ENCODE data around the gene OSGEP. TPM values are rescaled to one million over a fixed set of nuclear protein-coding genes. Genes with fewer than 3 reads are reported as not detected.

The OSGEP gene
- 10 to 100 TPM; 24.4 to 28.7 TPM for total RNA-seq
- long read RNA-seq, donor 1, transcript OSGEP-201 (11 exons, 2,002 nt): major isoform, 7 of 9 reads
- long read RNA-seq, donor 1, partial matches to known transcripts: 1 of 9 reads
- long read RNA-seq, donor 1, other reads (novel, unspliced or antisense): 0 of 9 reads
- long read RNA-seq, donor 2, transcript OSGEP-201 (11 exons, 2,002 nt): major isoform, 67 of 83 reads
- long read RNA-seq, donor 2, partial matches to known transcripts: 0 of 83 reads
- long read RNA-seq, donor 2, other reads (novel, unspliced or antisense): 15 of 83 reads

GRCh38 chr14:20454516-20455354 lies at the start of gene OSGEP, which contains the start of gene APEX1:
OSGEP (minus strand) TSS chr14:20454812; CDS start chr14:20454683, 129 bp downstream.
APEX1 (plus strand) TSS chr14:20455226; CDS start chr14:20455646, 420 bp downstream.
- DNase-seq (ENCODE audit: low spot score): peak; percentile 100
- intact Hi-C loops (cut with DNase I): loop anchor here in 1 of 2 donors (10.0 kb wide), 2 partner anchors 120 to 510 kb away; partner anchors contain the start of gene CCNB1IP1

- intact Hi-C loops (cut with DNase I): no loop called here
- DNase-seq (ENCODE audit: low spot score): no peak
Observed at GRCh38 chr14:20503898-20504297, 49.3 kb upstream of the OSGEP start.

- intact Hi-C loops (cut with DNase I): no loop called here
- DNase-seq (ENCODE audit: low spot score): no peak
Observed at GRCh38 chr14:20501346-20501745, 46.7 kb upstream of the OSGEP start.

GRCh38 chr14:20499881-20500280 lies 45.3 kb upstream of the OSGEP start:
- intact Hi-C loops (cut with DNase I): no loop called here
- DNase-seq (ENCODE audit: low spot score): no peak

- intact Hi-C loops (cut with DNase I): no loop called here
Observed at GRCh38 chr14:20499108-20499507, 44.5 kb upstream of the OSGEP start.

GRCh38 chr14:20498622-20499021 lies 44.0 kb upstream of the OSGEP start:
- no peak for DNase-seq (ENCODE audit: low spot score)
- intact Hi-C loops (cut with DNase I): no loop called here

More at GRCh38 chr14:20499108-20499507, 44.5 kb upstream of the OSGEP start:
- DNase-seq (ENCODE audit: low spot score): no peak

GRCh38 chr14:20494935-20495766 lies 40.5 kb upstream of the OSGEP start:
- intact Hi-C loops (cut with DNase I): no loop called here
- no peak for DNase-seq (ENCODE audit: low spot score)

GRCh38 chr14:20493634-20494033 lies 39.0 kb upstream of the OSGEP start:
- intact Hi-C loops (cut with DNase I): no loop called here
- DNase-seq (ENCODE audit: low spot score): no peak

- no peak for DNase-seq (ENCODE audit: low spot score)
- intact Hi-C loops (cut with DNase I): no loop called here
Observed at GRCh38 chr14:20492486-20492885, 37.9 kb upstream of the OSGEP start.

- intact Hi-C loops (cut with DNase I): no loop called here
- DNase-seq (ENCODE audit: low spot score): no peak
Observed at GRCh38 chr14:20490563-20490962, 36.0 kb upstream of the OSGEP start.

GRCh38 chr14:20489093-20489994 lies 34.7 kb upstream of the OSGEP start:
- intact Hi-C loops (cut with DNase I): no loop called here
- no peak for DNase-seq (ENCODE audit: low spot score)

- intact Hi-C loops (cut with DNase I): no loop called here
- DNase-seq (ENCODE audit: low spot score): no peak
Observed at GRCh38 chr14:20487396-20487725, 32.7 kb upstream of the OSGEP start.

GRCh38 chr14:20486684-20487395 lies 32.2 kb upstream of the OSGEP start:
- intact Hi-C loops (cut with DNase I): no loop called here

GRCh38 chr14:20485900-20486299 lies 31.3 kb upstream of the OSGEP start:
- DNase-seq (ENCODE audit: low spot score): no peak
- intact Hi-C loops (cut with DNase I): no loop called here

More at GRCh38 chr14:20486684-20487395, 32.2 kb upstream of the OSGEP start:
- no peak for DNase-seq (ENCODE audit: low spot score)

- DNase-seq (ENCODE audit: low spot score): no peak
- intact Hi-C loops (cut with DNase I): no loop called here
Observed at GRCh38 chr14:20482382-20482781, 27.8 kb upstream of the OSGEP start.

- no peak for DNase-seq (ENCODE audit: low spot score)
- intact Hi-C loops (cut with DNase I): no loop called here
Observed at GRCh38 chr14:20478894-20479293, 24.3 kb upstream of the OSGEP start.

GRCh38 chr14:20477211-20477876 lies 22.7 kb upstream of the OSGEP start:
- intact Hi-C loops (cut with DNase I): no loop called here

GRCh38 chr14:20476776-20477175 lies 22.2 kb upstream of the OSGEP start:
- intact Hi-C loops (cut with DNase I): no loop called here
- no peak for DNase-seq (ENCODE audit: low spot score)

More at GRCh38 chr14:20477211-20477876, 22.7 kb upstream of the OSGEP start:
- DNase-seq (ENCODE audit: low spot score): no peak
